ENCODE results near the gene RAP2B.

Gene RAP2B

GRCh38 chr3:153159771-153160397 lies 2.1 kb upstream of the RAP2B start:
- in situ Hi-C loops (cut with MboI; ENCODE audit: low sequenced_read_pairs) = no loop called here

GRCh38 chr3:153160451-153161137 lies 1.4 kb upstream of the RAP2B start:
- in situ Hi-C loops (cut with MboI; ENCODE audit: low sequenced_read_pairs) = no loop called here

- in situ Hi-C loops (cut with MboI; ENCODE audit: low sequenced_read_pairs) = no loop called here
These were observed 800 bp upstream of the RAP2B start for GRCh38 chr3:153161138-153161713.

DNA sequence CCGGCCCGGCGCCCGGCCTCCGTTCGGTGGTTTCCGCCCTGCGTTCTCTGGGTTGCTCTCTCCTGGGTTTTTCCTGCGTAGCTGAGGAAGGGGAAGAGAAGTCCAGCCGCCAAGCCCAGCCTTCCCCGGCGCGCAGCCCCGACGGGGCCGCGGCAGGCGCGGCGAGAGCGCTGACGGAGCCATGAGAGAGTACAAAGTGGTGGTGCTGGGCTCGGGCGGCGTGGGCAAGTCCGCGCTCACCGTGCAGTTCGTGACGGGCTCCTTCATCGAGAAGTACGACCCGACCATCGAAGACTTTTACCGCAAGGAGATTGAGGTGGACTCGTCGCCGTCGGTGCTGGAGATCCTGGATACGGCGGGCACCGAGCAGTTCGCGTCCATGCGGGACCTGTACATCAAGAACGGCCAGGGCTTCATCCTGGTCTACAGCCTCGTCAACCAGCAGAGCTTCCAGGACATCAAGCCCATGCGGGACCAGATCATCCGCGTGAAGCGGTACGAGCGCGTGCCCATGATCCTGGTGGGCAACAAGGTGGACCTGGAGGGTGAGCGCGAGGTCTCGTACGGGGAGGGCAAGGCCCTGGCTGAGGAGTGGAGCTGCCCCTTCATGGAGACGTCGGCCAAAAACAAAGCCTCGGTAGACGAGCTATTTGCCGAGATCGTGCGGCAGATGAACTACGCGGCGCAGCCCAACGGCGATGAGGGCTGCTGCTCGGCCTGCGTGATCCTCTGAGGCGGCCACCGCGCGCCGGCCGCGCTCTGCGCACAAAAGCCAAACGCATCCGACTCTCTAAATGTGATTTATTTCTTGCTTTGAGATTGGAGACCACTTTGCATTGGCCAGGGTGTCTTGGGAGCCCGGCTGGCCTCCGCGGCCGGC lies 727 bp downstream of the RAP2B start:
- in situ Hi-C loops (cut with MboI; ENCODE audit: low sequenced_read_pairs) = no loop called here

DNA sequence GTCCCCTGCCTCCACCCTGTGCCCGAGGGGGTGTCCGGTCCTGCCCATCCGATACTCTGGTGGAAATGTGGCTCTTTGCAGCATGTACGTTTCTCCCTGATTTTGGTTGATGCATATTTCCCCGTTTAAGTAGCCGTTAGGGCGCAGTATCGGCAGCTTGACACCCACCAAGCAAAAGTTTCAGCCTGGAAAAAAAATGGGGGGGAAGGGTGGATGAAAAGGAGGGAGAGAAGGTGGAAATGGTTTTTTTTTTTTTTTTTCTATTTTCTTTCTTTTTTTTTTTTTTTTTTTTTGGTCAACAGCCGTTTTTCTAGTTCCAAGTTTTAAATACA lies 1.3 kb downstream of the RAP2B start:
- in situ Hi-C loops (cut with MboI; ENCODE audit: low sequenced_read_pairs) = no loop called here

GRCh38 chr3:153163756-153164550 lies 1.9 kb downstream of the RAP2B start:
- in situ Hi-C loops (cut with MboI; ENCODE audit: low sequenced_read_pairs) = no loop called here

DNA sequence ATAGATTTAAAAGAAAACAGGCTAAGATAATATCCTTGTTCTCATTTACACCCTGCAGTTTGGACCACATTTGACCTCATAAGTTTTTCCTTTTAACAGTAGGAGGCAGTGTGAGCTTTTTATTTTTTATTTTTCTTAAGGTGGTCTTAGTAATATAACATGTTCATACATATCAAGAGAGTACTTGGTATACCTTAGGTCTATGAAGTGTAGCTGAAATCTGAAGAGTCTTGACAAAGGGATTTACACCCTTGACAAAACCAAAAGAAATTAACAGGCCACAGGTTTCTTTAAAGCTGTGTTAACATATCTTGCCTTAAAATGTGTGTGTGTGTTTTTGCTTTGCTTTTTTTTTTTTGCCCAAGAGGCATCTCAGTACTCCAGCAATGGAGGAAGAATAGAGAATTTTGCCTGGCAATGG lies 3.2 kb downstream of the RAP2B start:
- in situ Hi-C loops (cut with MboI; ENCODE audit: low sequenced_read_pairs) = no loop called here

- in situ Hi-C loops (cut with MboI; ENCODE audit: low sequenced_read_pairs) = no loop called here
These were observed 4.2 kb downstream of the RAP2B start for GRCh38 chr3:153166206-153166605.

DNA sequence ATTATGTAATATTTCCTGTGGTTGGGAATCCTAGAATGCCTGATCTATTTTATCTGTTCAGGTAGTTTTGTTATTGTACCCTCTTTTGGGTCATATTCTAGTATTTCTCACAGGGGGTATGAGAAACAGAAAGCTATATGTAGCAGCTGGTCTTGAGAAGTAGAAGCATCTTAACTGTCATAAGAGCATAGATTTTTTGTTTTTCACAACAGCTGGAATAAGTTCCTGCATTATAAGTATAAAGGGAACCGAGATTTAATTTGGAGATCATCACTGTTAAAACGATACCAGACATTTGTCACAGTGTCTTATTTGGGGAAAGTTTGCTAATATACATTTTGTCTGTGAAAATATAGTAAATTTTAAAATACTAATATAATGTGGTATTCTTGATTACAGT lies 4.8 kb downstream of the RAP2B start:
- in situ Hi-C loops (cut with MboI; ENCODE audit: low sequenced_read_pairs) = no loop called here

- in situ Hi-C loops (cut with MboI; ENCODE audit: low sequenced_read_pairs) = no loop called here
These were observed 7.9 kb downstream of the RAP2B start for GRCh38 chr3:153169793-153170383.

DNA sequence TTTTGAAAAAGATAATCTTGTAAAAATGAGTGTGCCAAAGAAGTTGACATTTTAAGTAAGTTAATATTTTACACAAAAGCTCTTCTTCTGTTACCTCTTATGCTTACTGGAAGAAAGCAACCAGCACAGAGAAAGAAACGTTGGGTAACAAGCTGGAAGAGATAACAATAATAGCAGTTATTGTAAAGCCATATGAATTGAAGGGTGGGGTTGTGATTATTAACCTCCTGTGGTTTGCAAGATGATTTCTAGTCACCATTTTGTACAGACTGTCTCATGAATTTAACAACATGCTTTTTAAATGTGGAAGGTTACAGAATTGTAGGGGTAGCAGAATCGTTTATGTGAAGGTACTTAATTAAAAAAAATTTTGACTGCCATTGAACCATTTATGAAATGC lies 9.2 kb downstream of the RAP2B start:
- in situ Hi-C loops (cut with MboI; ENCODE audit: low sequenced_read_pairs) = no loop called here

GRCh38 chr3:153171918-153172317 lies 9.9 kb downstream of the RAP2B start:
- in situ Hi-C loops (cut with MboI; ENCODE audit: low sequenced_read_pairs) = no loop called here

DNA sequence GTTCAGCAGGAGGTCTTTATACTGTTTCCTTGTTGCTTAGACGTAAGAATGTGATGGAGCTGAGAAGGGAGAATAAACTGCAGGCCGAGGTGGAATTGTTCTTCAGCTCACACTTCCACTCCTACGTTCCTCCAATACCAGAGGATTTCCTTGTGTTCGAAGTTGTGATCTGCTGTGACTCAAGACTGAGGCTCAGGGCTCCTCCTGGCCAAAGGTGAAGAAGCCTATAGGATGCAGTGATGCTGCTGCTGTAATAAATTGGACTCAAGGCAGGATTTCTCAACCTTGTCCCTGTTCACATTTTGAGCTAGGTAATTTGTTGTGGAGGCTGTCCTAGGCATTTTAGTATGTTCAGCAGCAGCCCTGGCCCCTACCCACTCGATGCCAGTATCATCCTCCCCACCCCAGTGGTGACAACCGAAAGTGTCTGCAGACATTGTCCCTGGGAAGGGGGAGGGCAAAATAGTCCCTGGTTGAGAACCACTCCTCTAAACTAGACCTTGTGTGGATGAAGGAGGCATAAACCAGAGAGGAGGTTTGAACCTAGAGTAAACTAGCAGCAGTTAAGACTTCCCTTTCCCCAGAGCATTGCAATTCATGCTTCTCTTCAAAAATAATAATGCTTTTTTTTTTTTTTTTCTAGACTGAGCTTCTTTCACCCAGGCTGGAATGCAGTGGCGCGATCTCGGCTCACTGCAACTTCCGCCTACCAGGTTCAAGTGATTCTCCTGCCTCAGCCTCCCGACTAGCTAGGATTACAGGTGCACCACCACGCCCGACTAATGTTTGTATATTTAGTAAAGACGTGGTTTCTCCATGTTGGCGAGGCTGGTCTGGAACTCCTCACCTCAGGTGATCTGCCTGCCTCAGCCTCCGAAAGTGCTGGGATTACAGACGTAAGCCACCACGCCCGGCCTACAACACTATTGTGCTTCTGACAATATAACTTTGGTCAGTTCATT lies 11.1 kb downstream of the RAP2B start:
- in situ Hi-C loops (cut with MboI; ENCODE audit: low sequenced_read_pairs) = no loop called here

- in situ Hi-C loops (cut with MboI; ENCODE audit: low sequenced_read_pairs) = no loop called here
These were observed 11.9 kb downstream of the RAP2B start for GRCh38 chr3:153173758-153174516.

- in situ Hi-C loops (cut with MboI; ENCODE audit: low sequenced_read_pairs) = no loop called here
These were observed 14.2 kb downstream of the RAP2B start for GRCh38 chr3:153176197-153176596.

- in situ Hi-C loops (cut with MboI; ENCODE audit: low sequenced_read_pairs) = no loop called here
These were observed 18.9 kb downstream of the RAP2B start for GRCh38 chr3:153180860-153181372.

GRCh38 chr3:153182501-153183293 lies 20.7 kb downstream of the RAP2B start:
- in situ Hi-C loops (cut with MboI; ENCODE audit: low sequenced_read_pairs) = no loop called here

DNA sequence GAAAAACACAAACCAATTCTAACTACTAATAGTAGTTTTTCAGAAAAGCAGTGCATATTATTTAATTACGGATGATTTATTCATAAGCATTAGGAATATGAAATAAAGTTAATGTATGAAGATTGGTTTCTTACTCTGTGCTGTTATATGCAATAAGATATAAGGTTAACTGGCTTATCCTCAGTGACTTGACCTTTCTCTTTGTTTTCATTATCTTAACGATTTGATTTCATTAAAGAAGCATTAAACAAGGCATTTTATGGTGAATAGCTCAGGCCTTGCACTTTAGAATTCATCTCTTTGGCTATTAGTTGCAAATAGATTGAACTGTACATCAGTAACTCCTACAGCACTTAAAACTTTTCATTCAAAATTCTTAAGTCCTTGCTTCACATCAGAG lies 28.9 kb downstream of the RAP2B start:
- in situ Hi-C loops (cut with MboI; ENCODE audit: low sequenced_read_pairs) = no loop called here

Measured in HL-60/S4 (cell line).